A549 (cell line): ENCODE results near the gene DEAF1.
"Not testable (repeated sequence)": the region's sequence is repeated elsewhere in the genome, so short reads cannot be mapped to it uniquely, and the experiment has no call there.

Source experiments
- BHLHE40 ChIP-seq: IDR thresholded peaks from 2 replicates; pipeline ENCODE4 v1.6.1; 2012; ENCODE audit warnings: low read depth, low read length, inconsistent platforms
- CTCF ChIP-seq: fragments of >200 bp; sonication (Bioruptor Twin); formaldehyde crosslinking; IDR thresholded peaks from 3 replicates; pipeline ENCODE4 v1.5.1; 2016
- MAZ ChIP-seq: fragments of 150-350 bp; IDR thresholded peaks from 2 replicates; pipeline ENCODE4 v1.6.1; 2014; ENCODE audit warnings: antibody characterized with exemption, low read depth, low read length, borderline replicate concordance
- POLR2A ChIP-seq: IDR thresholded peaks from 2 replicates; pipeline ENCODE4 v1.6.1; 2012; ENCODE audit warnings: mild to moderate bottlenecking, low read length
- RCOR1 ChIP-seq: fragments of 150-350 bp; IDR thresholded peaks from 2 replicates; pipeline ENCODE4 v1.6.1; 2014; ENCODE audit warnings: antibody characterized with exemption, low read length, low read depth
- REST ChIP-seq: fragments of 200-600 bp; sonication (generic); IDR thresholded peaks from 2 replicates; pipeline ENCODE4 v1.6.1; 2016; ENCODE audit warnings: antibody characterized with exemption, mild to moderate bottlenecking, moderate library complexity
- ZFP36 ChIP-seq: fragments of 450-650 bp; IDR thresholded peaks from 2 replicates; pipeline ENCODE4 v1.6.1; 2014; ENCODE audit warnings: borderline replicate concordance; ENCODE audit not compliant: partially characterized antibody

- not testable (repeated sequence) for TF ChIP-seq CTCF, BHLHE40, ZFP36, POLR2A, MAZ, RCOR1, REST
These were observed 4.8 kb downstream of the DEAF1 start for GRCh38 chr11:690244-690643.
